K562 (cell line): ENCODE measurements around the gene CNRIP1.

Experiments used
- CTCF ChIP-seq, 3 experiments: IDR thresholded peaks in 2 of 3; conservative IDR thresholded peaks in 1 of 3; 2 replicates each; pipeline ENCODE4 v1.5.1; 2011 to 2012; ENCODE audit warnings: low read length in 3 of 3, mild to moderate bottlenecking in 3 of 3, control low read depth in 2 of 3, improper control_type of control experiment in 1 of 3, inconsistent platforms in 1 of 3, low read depth in 1 of 3, mixed read lengths in 1 of 3, moderate library complexity in 1 of 3; ENCODE audit not compliant: insufficient read depth in 2 of 3
- HMGXB4 ChIP-seq: sonication (generic); formaldehyde crosslinking; IDR thresholded peaks from 2 replicates; pipeline ENCODE4 v1.8.1; 2023; ENCODE audit warnings: mild to moderate bottlenecking, missing genetic modification reagents
- MEIS2 ChIP-seq: fragments of 450-650 bp; IDR thresholded peaks from 2 replicates; pipeline ENCODE4 v1.6.1; 2014; ENCODE audit warnings: mild to moderate bottlenecking; ENCODE audit not compliant: partially characterized antibody
- NFIC ChIP-seq: fragments of 450-650 bp; IDR thresholded peaks from 2 replicates; pipeline ENCODE4 v1.6.1; 2017; ENCODE audit warnings: mild to moderate bottlenecking, inconsistent platforms

- TF ChIP-seq NFIC (no peak), CTCF (IDR thresholded peaks at IDR 0.05 in 2 of 3, conservative IDR thresholded peaks at IDR 0.05 in 1 of 3; ENCODE audit: insufficient read depth in 2 of 3, low read depth in 1 of 3, low read length in 3 of 3) (no peak), HMGXB4 (CRISPR knock-in tag) (no peak), MEIS2 (no peak)
Observed at GRCh38 chr2:68280796-68281195, 39.0 kb downstream of the CNRIP1 start.
